Panc1 (cell line): ENCODE measurements around the gene NUPR1. TPM values are rescaled to one million over a fixed set of nuclear protein-coding genes. Genes with fewer than 3 reads are reported as not detected.

Experiments
- ATAC-seq: fragments of 200-7000 bp; cut with Tn5 transposase; 2 replicates; pipeline ENCODE4 v1.9.1; 2020; ENCODE audit warnings: mild to moderate bottlenecking, moderate library complexity
- BruUV-seq: library from RNA; stranded (reverse); fragments of 400-500 nt; replicated peaks from 2 replicates; lab custom pipeline; 2021; lab: Mats Ljungman, UMichigan
- CTCF ChIA-PET: fragments of 300-600 bp; sonication (Branson Sonifier 250); formaldehyde crosslinking; loops from one replicate; lab custom pipeline; 2022; ENCODE audit warnings: antibody characterized with exemption; lab: Charles Lee
- POLR2A ChIA-PET: fragments of 300-600 bp; sonication (Branson Sonifier 250); formaldehyde crosslinking; loops from one replicate; lab custom pipeline; 2022; ENCODE audit warnings: antibody characterized with exemption; lab: Charles Lee
- DNase-seq: peaks from one replicate; pipeline ENCODE4 v3.0.0-alpha.2; 2010; ENCODE audit warnings: low read depth, low spot score
- H3K27ac ChIP-seq: 2 replicates; pipeline ENCODE4 v1.5.1; 2011; ENCODE audit warnings: mild to moderate bottlenecking, low read length, inconsistent platforms
- H3K27me3 ChIP-seq: fragments of 200-500 bp; sonication (Bioruptor generic); 2 replicates; pipeline ENCODE4 v1.6.0; 2014; ENCODE audit warnings: low read length, inconsistent platforms; ENCODE audit not compliant: control insufficient read depth, insufficient read depth
- H3K36me3 ChIP-seq: fragments of 200-500 bp; sonication (Bioruptor generic); 2 replicates; pipeline ENCODE4 v1.5.1; 2014; ENCODE audit warnings: inconsistent platforms, mild to moderate bottlenecking, low read length, moderate library complexity; ENCODE audit not compliant: control insufficient read depth, insufficient read depth
- H3K4me1 ChIP-seq: 2 replicates; pipeline ENCODE4 v1.5.1; 2011; ENCODE audit warnings: inconsistent platforms, mild to moderate bottlenecking, low read length, moderate library complexity; ENCODE audit not compliant: control insufficient read depth, insufficient read depth
- H3K4me3 ChIP-seq, 2 experiments: 2 replicates each; pipeline ENCODE4 v1.5.1; 2011 to 2012; ENCODE audit warnings: low read depth in 2 of 2, low read length in 2 of 2, mild to moderate bottlenecking in 2 of 2, inconsistent platforms in 1 of 2, moderate library complexity in 1 of 2
- H3K9me3 ChIP-seq: fragments of 200-500 bp; sonication (Bioruptor generic); 2 replicates; pipeline ENCODE4 v1.5.1; 2014; ENCODE audit warnings: low read depth, mild to moderate bottlenecking, inconsistent platforms, low read length, moderate library complexity; ENCODE audit not compliant: control insufficient read depth, insufficient read depth
- POLR2AphosphoS5 ChIP-seq: IDR thresholded peaks from 2 replicates; pipeline ENCODE4 v1.6.1; 2012; ENCODE audit warnings: mild to moderate bottlenecking, low read depth, low read length, moderate library complexity
- SIN3A ChIP-seq: IDR thresholded peaks from 2 replicates; pipeline ENCODE4 v1.6.1; 2012; ENCODE audit warnings: low read depth, mild to moderate bottlenecking, low read length, moderate library complexity, borderline replicate concordance; ENCODE audit not compliant: insufficient read depth
- TCF7L2 ChIP-seq: IDR thresholded peaks from 2 replicates; pipeline ENCODE4 v1.6.1; 2011; ENCODE audit warnings: mild to moderate bottlenecking, low read depth, low read length, inconsistent platforms
- in situ Hi-C: cut with HindIII; loops from 2 replicates; pipeline ENCODE4 v1.10.0; 2016; ENCODE audit warnings: low sequenced_read_pairs, low pct_unique_long_range_greater_than_20kb
- intact Hi-C: fragments of 100-400 bp; cut with micrococcal nuclease; formaldehyde crosslinking; loops from one replicate; pipeline ENCODE4 v1.10.0; 2022; ENCODE audit not compliant: unreplicated experiment
- total RNA-seq: library from RNA; stranded (reverse); gene quantifications from one replicate; pipeline ENCODE4 v1.2.1, GENCODE V29; 2021; ENCODE audit not compliant: unreplicated experiment
- TF ChIP-seq, protein P1 (sequence below): fragments of 450-650 bp; IDR thresholded peaks from 2 replicates; pipeline ENCODE4 v1.5.1; 2017; ENCODE audit warnings: mild to moderate bottlenecking
- TF ChIP-seq, protein P2 (sequence below), 2 experiments: IDR thresholded peaks; 2 replicates each; pipeline ENCODE4 v1.6.1; 2011 to 2012; ENCODE audit warnings: low read depth in 2 of 2, control low read depth in 1 of 2, low read length in 1 of 2, mild to moderate bottlenecking in 1 of 2, moderate library complexity in 1 of 2; ENCODE audit not compliant: insufficient read depth in 1 of 2

The NUPR1 gene
- total RNA-seq, 1 experiment from 2014 or later = 79.7 TPM

DNA sequence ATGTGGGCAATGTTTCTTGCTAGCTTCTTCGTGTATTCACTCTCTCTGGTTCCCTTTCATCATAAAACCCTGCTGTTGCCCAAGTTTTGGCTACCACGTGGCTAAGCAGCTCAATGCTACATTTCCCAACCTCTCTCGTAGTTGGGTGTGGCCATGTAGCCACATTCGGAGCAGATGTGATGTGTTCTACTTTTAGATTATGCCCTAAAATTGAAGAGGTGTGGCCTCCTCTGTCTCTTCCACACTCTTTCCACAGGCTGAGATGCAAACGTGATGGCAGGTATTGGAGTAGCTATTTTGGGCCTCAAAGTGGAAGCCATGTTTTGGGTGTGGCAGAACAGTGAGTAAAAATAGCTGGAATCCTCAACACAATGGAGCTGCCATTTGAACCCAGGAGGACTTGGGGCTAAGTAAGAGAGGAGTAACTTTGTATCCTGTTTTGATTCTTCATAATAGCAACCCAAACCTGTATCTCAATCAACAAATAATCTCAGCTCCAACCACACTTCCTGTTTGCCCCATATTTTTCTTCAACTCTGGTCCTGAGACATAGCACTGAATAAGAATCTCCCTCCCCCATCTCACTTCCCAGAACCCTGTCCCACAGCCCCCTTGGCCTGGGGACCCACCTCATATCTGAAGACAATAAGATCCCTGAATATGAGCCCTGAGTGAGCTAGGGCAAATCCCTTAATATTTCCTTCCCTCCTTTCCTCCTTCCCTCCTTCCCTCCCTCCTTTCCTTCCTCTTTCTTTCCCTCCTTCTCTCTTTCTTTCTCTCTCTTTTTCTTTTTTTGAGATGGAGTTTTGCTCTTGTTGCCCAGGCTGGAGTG is 4.0 kb downstream of the NUPR1 start:
- ATAC-seq (no peak), DNase-seq (no peak)
- Histone ChIP-seq H3K4me3 (no peak overlapping the region), H3K36me3 (no peaks in the 10 kb centered on the region), H3K27ac (no peak overlapping the region), H3K27me3 (no peaks in the 10 kb centered on the region), H3K9me3 (no peaks in the 10 kb centered on the region), H3K4me1 (peaks cover 8% of the 10 kb centered on the region; the same call in 1 of the 2 replicates)
- ChIA-PET CTCF (no interaction called here), POLR2A (no interaction called here)
- TF ChIP-seq, protein P1, sequence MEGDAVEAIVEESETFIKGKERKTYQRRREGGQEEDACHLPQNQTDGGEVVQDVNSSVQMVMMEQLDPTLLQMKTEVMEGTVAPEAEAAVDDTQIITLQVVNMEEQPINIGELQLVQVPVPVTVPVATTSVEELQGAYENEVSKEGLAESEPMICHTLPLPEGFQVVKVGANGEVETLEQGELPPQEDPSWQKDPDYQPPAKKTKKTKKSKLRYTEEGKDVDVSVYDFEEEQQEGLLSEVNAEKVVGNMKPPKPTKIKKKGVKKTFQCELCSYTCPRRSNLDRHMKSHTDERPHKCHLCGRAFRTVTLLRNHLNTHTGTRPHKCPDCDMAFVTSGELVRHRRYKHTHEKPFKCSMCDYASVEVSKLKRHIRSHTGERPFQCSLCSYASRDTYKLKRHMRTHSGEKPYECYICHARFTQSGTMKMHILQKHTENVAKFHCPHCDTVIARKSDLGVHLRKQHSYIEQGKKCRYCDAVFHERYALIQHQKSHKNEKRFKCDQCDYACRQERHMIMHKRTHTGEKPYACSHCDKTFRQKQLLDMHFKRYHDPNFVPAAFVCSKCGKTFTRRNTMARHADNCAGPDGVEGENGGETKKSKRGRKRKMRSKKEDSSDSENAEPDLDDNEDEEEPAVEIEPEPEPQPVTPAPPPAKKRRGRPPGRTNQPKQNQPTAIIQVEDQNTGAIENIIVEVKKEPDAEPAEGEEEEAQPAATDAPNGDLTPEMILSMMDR = no peak
- TF ChIP-seq SIN3A = no peak
- intact Hi-C loops (no loop called here), in situ Hi-C loops (no loop called here)
- TSS peak; percentile 24 for BruUV-seq

DNA sequence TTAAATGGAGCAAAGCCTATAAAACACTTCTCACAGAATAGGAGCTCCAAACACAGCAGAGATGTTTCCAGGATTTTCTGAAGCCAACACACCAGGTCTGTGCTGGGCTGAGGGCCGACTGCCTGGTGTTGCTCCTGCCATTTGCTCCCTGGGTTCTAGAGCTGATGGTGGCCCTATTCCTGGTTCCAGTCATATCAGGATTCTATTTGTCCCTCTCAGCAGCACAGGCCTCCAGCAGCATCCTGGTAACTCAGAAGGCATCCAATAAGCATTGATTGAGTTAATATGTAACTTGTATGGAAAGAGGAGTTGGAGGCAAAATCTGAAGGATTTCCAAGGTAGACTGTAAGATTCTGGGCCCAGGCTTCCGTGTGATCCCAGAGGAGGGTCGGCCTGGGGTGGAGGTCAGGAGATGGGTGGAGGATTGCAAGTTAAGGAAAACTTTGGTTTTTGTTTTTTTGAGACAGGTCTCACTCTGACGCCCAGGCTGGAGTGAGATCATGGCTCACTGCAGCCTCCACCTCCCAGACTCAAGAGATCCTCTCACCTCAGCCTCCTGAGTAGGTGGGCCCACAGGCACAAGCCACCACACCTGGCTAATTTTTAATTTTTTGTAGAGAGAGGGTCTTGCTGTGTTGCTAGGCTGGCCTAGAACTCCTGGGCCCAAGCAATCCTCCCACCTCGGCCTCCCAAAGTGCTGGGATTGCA is 5.7 kb downstream of the NUPR1 start:
- no peak overlapping the region for H3K27ac ChIP-seq
- DNase-seq = no peak
- no peak overlapping the region for H3K4me3 ChIP-seq
- ChIA-PET POLR2A (no interaction called here), CTCF (no interaction called here)
- BruUV-seq = no TSS peak
- H3K9me3 ChIP-seq = no peaks in the 10 kb centered on the region
- intact Hi-C loops (no loop called here), in situ Hi-C loops (no loop called here)
- H3K36me3 ChIP-seq = no peaks in the 10 kb centered on the region
- no peak for TF ChIP-seq SIN3A
- TF ChIP-seq, protein P1 = no peak
- no peak for TF ChIP-seq POLR2AphosphoS5
- TF ChIP-seq TCF7L2 = no peak
- TF ChIP-seq, protein P2, sequence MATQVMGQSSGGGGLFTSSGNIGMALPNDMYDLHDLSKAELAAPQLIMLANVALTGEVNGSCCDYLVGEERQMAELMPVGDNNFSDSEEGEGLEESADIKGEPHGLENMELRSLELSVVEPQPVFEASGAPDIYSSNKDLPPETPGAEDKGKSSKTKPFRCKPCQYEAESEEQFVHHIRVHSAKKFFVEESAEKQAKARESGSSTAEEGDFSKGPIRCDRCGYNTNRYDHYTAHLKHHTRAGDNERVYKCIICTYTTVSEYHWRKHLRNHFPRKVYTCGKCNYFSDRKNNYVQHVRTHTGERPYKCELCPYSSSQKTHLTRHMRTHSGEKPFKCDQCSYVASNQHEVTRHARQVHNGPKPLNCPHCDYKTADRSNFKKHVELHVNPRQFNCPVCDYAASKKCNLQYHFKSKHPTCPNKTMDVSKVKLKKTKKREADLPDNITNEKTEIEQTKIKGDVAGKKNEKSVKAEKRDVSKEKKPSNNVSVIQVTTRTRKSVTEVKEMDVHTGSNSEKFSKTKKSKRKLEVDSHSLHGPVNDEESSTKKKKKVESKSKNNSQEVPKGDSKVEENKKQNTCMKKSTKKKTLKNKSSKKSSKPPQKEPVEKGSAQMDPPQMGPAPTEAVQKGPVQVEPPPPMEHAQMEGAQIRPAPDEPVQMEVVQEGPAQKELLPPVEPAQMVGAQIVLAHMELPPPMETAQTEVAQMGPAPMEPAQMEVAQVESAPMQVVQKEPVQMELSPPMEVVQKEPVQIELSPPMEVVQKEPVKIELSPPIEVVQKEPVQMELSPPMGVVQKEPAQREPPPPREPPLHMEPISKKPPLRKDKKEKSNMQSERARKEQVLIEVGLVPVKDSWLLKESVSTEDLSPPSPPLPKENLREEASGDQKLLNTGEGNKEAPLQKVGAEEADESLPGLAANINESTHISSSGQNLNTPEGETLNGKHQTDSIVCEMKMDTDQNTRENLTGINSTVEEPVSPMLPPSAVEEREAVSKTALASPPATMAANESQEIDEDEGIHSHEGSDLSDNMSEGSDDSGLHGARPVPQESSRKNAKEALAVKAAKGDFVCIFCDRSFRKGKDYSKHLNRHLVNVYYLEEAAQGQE (IDR thresholded peaks at IDR 0.05; ENCODE audit: insufficient read depth in 1 of 2, low read depth in 2 of 2, low read length in 1 of 2) = no peak
- no peaks in the 10 kb centered on the region for H3K27me3 ChIP-seq
- no peaks in the 10 kb centered on the region for H3K4me1 ChIP-seq
- ATAC-seq = 0 out of 2 replicates have a peak, but pooled peaks have one; percentile 40
